IMR-90 (cell line): ENCODE results near the gene ATG3. TPM values are rescaled to one million over a fixed set of nuclear protein-coding genes. Genes with fewer than 3 reads are reported as not detected.

Experiments used
- ATAC-seq: fragments of 200-7000 bp; cut with Tn5 transposase; 2 replicates; pipeline ENCODE4 v1.9.1; 2020; ENCODE audit warnings: low read depth, mild to moderate bottlenecking, moderate library complexity
- BruUV-seq: library from RNA; stranded (reverse); fragments of 400-500 nt; replicated peaks from 2 replicates; lab custom pipeline; 2021; lab: Mats Ljungman, UMichigan
- CTCF ChIA-PET: fragments of 300-600 bp; formaldehyde crosslinking; extraction: SDS; loops from one replicate; lab custom pipeline; 2021; ENCODE audit warnings: antibody characterized with exemption; lab: Yijun Ruan, JAX
- POLR2A ChIA-PET: fragments of 300-600 bp; sonication (Branson Sonifier 250); formaldehyde crosslinking; loops from one replicate; lab custom pipeline; 2022; ENCODE audit warnings: antibody characterized with exemption; ENCODE audit not compliant: unreplicated experiment; lab: Charles Lee
- DNase-seq: peaks from one replicate; pipeline ENCODE4 v3.0.0; 2013
- H2AFZ ChIP-seq: replicated peaks from 2 replicates; pipeline ENCODE3; 2013; ENCODE audit warnings: low read length, mild to moderate bottlenecking; ENCODE audit not compliant: poor library complexity
- H2AK5ac ChIP-seq: 2 replicates; pipeline ENCODE4 v1.6.1; 2013; ENCODE audit warnings: low read depth, low read length, inconsistent platforms
- H2AK9ac ChIP-seq: replicated peaks from 2 replicates; pipeline ENCODE3; 2013; ENCODE audit warnings: mild to moderate bottlenecking, low read depth, low read length, moderate library complexity; ENCODE audit not compliant: poor library complexity
- H2BK120ac ChIP-seq: 2 replicates; pipeline ENCODE4 v1.6.1; 2013; ENCODE audit warnings: low read depth, low read length, inconsistent platforms
- H2BK15ac ChIP-seq: 3 replicates; pipeline ENCODE4 v1.6.1; 2013; ENCODE audit warnings: low read depth, low read length, inconsistent platforms
- H2BK20ac ChIP-seq: 2 replicates; pipeline ENCODE4 v1.6.1; 2013; ENCODE audit warnings: low read depth, mild to moderate bottlenecking, inconsistent platforms, low read length, moderate library complexity
- H2BK5ac ChIP-seq: 2 replicates; pipeline ENCODE4 v1.6.1; 2013; ENCODE audit warnings: mild to moderate bottlenecking, low read depth, low read length, inconsistent platforms; ENCODE audit not compliant: poor library complexity, severe bottlenecking
- H3K14ac ChIP-seq: replicated peaks from 2 replicates; pipeline ENCODE4 v1.6.1; 2013; ENCODE audit warnings: low read depth, low read length, inconsistent platforms
- H3K18ac ChIP-seq: 2 replicates; pipeline ENCODE4 v1.6.1; 2013; ENCODE audit warnings: low read depth, low read length, control low read depth
- H3K23ac ChIP-seq: 2 replicates; pipeline ENCODE4 v1.6.1; 2013; ENCODE audit warnings: low read depth, low read length, inconsistent platforms
- H3K27ac ChIP-seq: 2 replicates; pipeline ENCODE4 v1.5.1; 2013; ENCODE audit warnings: mild to moderate bottlenecking, control low read depth, low read length; ENCODE audit not compliant: insufficient read depth
- H3K27me3 ChIP-seq: 2 replicates; pipeline ENCODE4 v1.6.1; 2013; ENCODE audit warnings: low read length; ENCODE audit not compliant: control insufficient read depth, insufficient read depth
- H3K36me3 ChIP-seq: 2 replicates; pipeline ENCODE4 v1.6.1; 2013; ENCODE audit warnings: low read length, mixed read lengths; ENCODE audit not compliant: control insufficient read depth, insufficient read depth
- H3K4ac ChIP-seq: 2 replicates; pipeline ENCODE4 v1.6.1; 2013; ENCODE audit warnings: low read depth, low read length, inconsistent platforms
- H3K4me1 ChIP-seq: 2 replicates; pipeline ENCODE4 v1.6.1; 2013; ENCODE audit warnings: low read length, mixed read lengths; ENCODE audit not compliant: control insufficient read depth, insufficient read depth
- H3K4me2 ChIP-seq: 2 replicates; pipeline ENCODE4 v1.6.1; 2013; ENCODE audit warnings: low read depth, mild to moderate bottlenecking, control low read depth, low read length, moderate library complexity
- H3K4me3 ChIP-seq: 2 replicates; pipeline ENCODE4 v1.5.1; 2013; ENCODE audit warnings: low read depth, mild to moderate bottlenecking, control low read depth, low read length, moderate library complexity; ENCODE audit not compliant: insufficient read depth
- H3K56ac ChIP-seq: 2 replicates; pipeline ENCODE4 v1.6.1; 2013; ENCODE audit warnings: low read length, inconsistent platforms; ENCODE audit not compliant: insufficient read depth; ENCODE audit errors: extremely low read depth
- H3K79me1 ChIP-seq, 2 experiments: 2 replicates each; pipeline ENCODE4 v1.6.1; 2013; ENCODE audit warnings: low read length in 2 of 2, inconsistent platforms in 1 of 2, low read depth in 1 of 2
- H3K9ac ChIP-seq: 2 replicates; pipeline ENCODE4 v1.6.1; 2013; ENCODE audit warnings: low read depth, low read length, control low read depth
- H3K9me1 ChIP-seq: 2 replicates; pipeline ENCODE4 v1.6.1; 2013; ENCODE audit warnings: low read length, inconsistent platforms; ENCODE audit not compliant: insufficient read depth
- H3K9me3 ChIP-seq: 2 replicates; pipeline ENCODE4 v1.6.1; 2013; ENCODE audit warnings: low read length; ENCODE audit not compliant: control insufficient read depth, insufficient read depth
- H4K20me1 ChIP-seq: 2 replicates; pipeline ENCODE4 v1.6.1; 2013; ENCODE audit warnings: low read length, inconsistent platforms; ENCODE audit not compliant: insufficient read depth
- H4K5ac ChIP-seq: 2 replicates; pipeline ENCODE4 v1.6.1; 2013; ENCODE audit warnings: mild to moderate bottlenecking, low read depth, low read length, control low read depth
- H4K8ac ChIP-seq, 2 experiments: 2 replicates each; pipeline ENCODE4 v1.6.1; 2013; ENCODE audit warnings: low read depth in 2 of 2, low read length in 2 of 2, control low read depth in 1 of 2, inconsistent platforms in 1 of 2
- H4K91ac ChIP-seq: 2 replicates; pipeline ENCODE4 v1.6.1; 2013; ENCODE audit warnings: low read depth, low read length, inconsistent platforms; ENCODE audit not compliant: insufficient read depth
- CEBPB ChIP-seq: IDR thresholded peaks from 2 replicates; pipeline ENCODE4 v1.6.1; 2012; ENCODE audit warnings: low read depth, low read length, improper control_type of control experiment
- CTCF ChIP-seq: conservative IDR thresholded peaks from 2 replicates; pipeline ENCODE4 v1.5.1; 2012; ENCODE audit warnings: mild to moderate bottlenecking, low read depth, low read length, improper control_type of control experiment
- ELK1 ChIP-seq: fragments of 150-350 bp; IDR thresholded peaks from 2 replicates; pipeline ENCODE4 v1.6.1; 2016; ENCODE audit warnings: low read depth, mild to moderate bottlenecking, low read length, moderate library complexity, borderline replicate concordance
- FOS ChIP-seq: fragments of 150-350 bp; IDR thresholded peaks from 2 replicates; pipeline ENCODE4 v1.6.1; 2016; ENCODE audit warnings: low read depth, low read length
- MAFK ChIP-seq: IDR thresholded peaks from 2 replicates; pipeline ENCODE4 v1.6.1; 2012; ENCODE audit warnings: low read depth, low read length, improper control_type of control experiment
- MXI1 ChIP-seq: IDR thresholded peaks from 2 replicates; pipeline ENCODE4 v1.6.1; 2012; ENCODE audit warnings: low read depth, mild to moderate bottlenecking, low read length, moderate library complexity, borderline replicate concordance
- NFE2L2 ChIP-seq: fragments of 150-350 bp; IDR thresholded peaks from 2 replicates; pipeline ENCODE4 v1.6.1; 2016; ENCODE audit warnings: low read depth, mild to moderate bottlenecking, low read length
- POLR2A ChIP-seq: IDR thresholded peaks from 2 replicates; pipeline ENCODE4 v1.6.1; 2012; ENCODE audit warnings: mild to moderate bottlenecking, low read depth, low read length
- SMC3 ChIP-seq: fragments of 150-350 bp; IDR thresholded peaks from 2 replicates; pipeline ENCODE4 v1.6.1; 2016; ENCODE audit warnings: low read depth, mild to moderate bottlenecking, antibody characterized with exemption, low read length, moderate library complexity
- WGBS, 2 experiments: methylation state at CpG; one replicate each; pipeline versions ENCODE4 v1.1.5 to v1.1.7; 2013; ENCODE audit warnings: missing lambda C conversion rate in 2 of 2; ENCODE audit not compliant: insufficient read length in 1 of 2; ENCODE audit errors: extremely low coverage in 2 of 2; 5-methylcytosine and 5-hydroxymethylcytosine counted together
- dilution Hi-C: fragments of 300-500 bp; cut with HindIII; formaldehyde crosslinking; loops from one replicate; pipeline ENCODE4 v1.14.3; 2018; ENCODE audit warnings: low sequenced_read_pairs; ENCODE audit not compliant: unreplicated experiment
- in situ Hi-C: fragments of 300-500 bp; cut with MboI; formaldehyde crosslinking; loops from 3 replicates; pipeline ENCODE4 v1.14.3; 2019; ENCODE audit warnings: low sequenced_read_pairs, inconsistent platforms, mixed read lengths
- intact Hi-C: fragments of 100-400 bp; cut with micrococcal nuclease; formaldehyde crosslinking; loops from 2 replicates; pipeline ENCODE4 v1.10.0; 2022
- polyA plus RNA-seq, 3 experiments: library from polyadenylated mRNA; depleted of rRNA; stranded (reverse); fragments of >200 nt; gene quantifications; 2 replicates each; pipeline ENCODE4 v1.2.3, GENCODE V29; 2012; ENCODE audit warnings: low replicate concordance in 1 of 3
- total RNA-seq: library from RNA; depleted of rRNA; stranded (reverse); fragments of >200 nt; gene quantifications from 2 replicates; pipeline ENCODE4 v1.2.3, GENCODE V29; 2012

ATG3 gene
- total and polyA plus RNA-seq, 2 of the 4 experiments (the other 2 are of a cell fraction), result 30.8 to 31.7 TPM

- DNase-seq, result peak; percentile 20
- WGBS, 2 experiments, result no CpG with 5 or more reads among the region's 3 CpGs
Measured at GRCh38 chr3:112579697-112580096, 17.9 kb upstream of the ATG3 start.

More at GRCh38 chr3:112579697-112580096, 17.9 kb upstream of the ATG3 start:
- no peaks in the 10 kb centered on the region for H3K27me3 ChIP-seq
- intact Hi-C loops (loop anchor here (5.0 to 10.0 kb wide), 2 partner anchors 155 to 708 kb away; no protein-coding TSS in a partner anchor), in situ Hi-C loops (loop anchor here (5.0 to 10.0 kb wide), 3 partner anchors 63 to 405 kb away; partner anchors contain the start of gene CCDC80), dilution Hi-C loops (loop anchor here (25.0 kb wide), 1 partner anchor 408 kb away; the partner anchor contains the start of genes CD200R1 and GTPBP8)
- no peak overlapping the region for H4K8ac ChIP-seq
- CTCF ChIA-PET, result interaction anchor here (0.7 to 1.5 kb wide), 2 partner anchors 62 to 863 kb away, joined by 3 to 4 read pairs; no protein-coding TSS in a partner anchor
- H3K36me3 ChIP-seq, result peaks cover 10% of the 10 kb centered on the region
- H3K4ac ChIP-seq, result no peak overlapping the region
- H3K79me1 ChIP-seq, result no peaks in the 10 kb centered on the region
- H2AK5ac ChIP-seq, result no peak overlapping the region
- H3K9me1 ChIP-seq, result no peaks in the 10 kb centered on the region; the same call in 1 of the 2 replicates
- H3K9me3 ChIP-seq, result no peaks in the 10 kb centered on the region
- no peak overlapping the region for H4K91ac ChIP-seq
- no peak overlapping the region for H3K56ac ChIP-seq
- BruUV-seq, result no TSS peak
- no peaks in the 10 kb centered on the region for H4K20me1 ChIP-seq
- no peak overlapping the region for H3K4me3 ChIP-seq
- POLR2A ChIA-PET, result no interaction called here
- ATAC-seq, result no peak
- no peak overlapping the region for H3K27ac ChIP-seq
- TF ChIP-seq FOS (no peak), CTCF (no peak), POLR2A (no peak), MAFK (no peak), NFE2L2 (peak; percentile 44; the same call in 1 of the 2 replicates), MXI1 (no peak), CEBPB (no peak), ELK1 (no peak), SMC3 (no peak)
- no peak overlapping the region for H3K9ac ChIP-seq
- no peak overlapping the region for H2BK120ac ChIP-seq
- no peak overlapping the region for H3K14ac ChIP-seq
- H2BK20ac ChIP-seq, result no peak overlapping the region
- no peak overlapping the region for H2BK5ac ChIP-seq
- H3K4me1 ChIP-seq, result peaks cover 2% of the 10 kb centered on the region
- no peak overlapping the region for H3K4me2 ChIP-seq
- H3K23ac ChIP-seq, result no peak overlapping the region
- H2AK9ac ChIP-seq, result no peak overlapping the region
- H2AFZ ChIP-seq, result no peak overlapping the region
- no peak overlapping the region for H2BK15ac ChIP-seq
- no peak overlapping the region for H4K5ac ChIP-seq
- no peak overlapping the region for H3K18ac ChIP-seq
